WTC11 (cell line): Measurements from ENCODE around the gene OSTM1. TPM values are rescaled to one million over a fixed set of nuclear protein-coding genes. Genes with fewer than 3 reads are reported as not detected.

Source experiments
- ATAC-seq: fragments of 200-7000 bp; cut with Tn5 transposase; 2 replicates; pipeline ENCODE4 v1.10.0; 2021; ENCODE audit warnings: mild to moderate bottlenecking, moderate library complexity
- CTCF ChIA-PET: fragments of 300-600 bp; sonication (Branson Sonifier 250); formaldehyde crosslinking; loops from one replicate; lab custom pipeline; 2021; ENCODE audit warnings: antibody characterized with exemption; lab: Charles Lee
- POLR2A ChIA-PET: fragments of 350-600 bp; sonication (Branson Sonifier 250); formaldehyde crosslinking; loops from one replicate; lab custom pipeline; 2021; ENCODE audit warnings: antibody characterized with exemption; lab: Charles Lee
- DNase-seq: peaks from one replicate; pipeline ENCODE4 v3.0.0; 2021; ENCODE audit warnings: low spot score
- H3K27ac Mint-ChIP-seq: 2 replicates; pipeline ENCODE4 v1.8.0; 2021; ENCODE audit warnings: mixed read lengths
- H3K27me3 Mint-ChIP-seq: 2 replicates; pipeline ENCODE4 v1.8.0; 2021; ENCODE audit warnings: low read depth, mild to moderate bottlenecking, moderate library complexity, mixed read lengths
- H3K36me3 Mint-ChIP-seq: 2 replicates; pipeline ENCODE4 v1.8.0; 2021; ENCODE audit warnings: mixed read lengths
- H3K4me1 Mint-ChIP-seq: 2 replicates; pipeline ENCODE4 v1.8.0; 2022; ENCODE audit warnings: mixed read lengths
- H3K4me3 Mint-ChIP-seq: 2 replicates; pipeline ENCODE4 v1.8.0; 2021; ENCODE audit warnings: mild to moderate bottlenecking, moderate library complexity, mixed read lengths
- H3K9me3 Mint-ChIP-seq: 2 replicates; pipeline ENCODE4 v1.8.0; 2021; ENCODE audit warnings: mixed read lengths
- CREB1 ChIP-seq: sonication (generic); formaldehyde crosslinking; IDR thresholded peaks from 2 replicates; pipeline ENCODE4 v1.8.0; 2023; ENCODE audit warnings: mild to moderate bottlenecking, missing genetic modification reagents
- ETV6 ChIP-seq: sonication (generic); formaldehyde crosslinking; IDR thresholded peaks from 2 replicates; pipeline ENCODE4 v1.8.1; 2022; ENCODE audit warnings: mild to moderate bottlenecking, missing genetic modification reagents
- GRHL2 ChIP-seq: fragments of 250-450 bp; sonication (Bioruptor Pico); IDR thresholded peaks from 2 replicates; pipeline ENCODE4 v1.8.0; 2022; ENCODE audit warnings: mild to moderate bottlenecking, moderate library complexity; ENCODE audit not compliant: insufficient replicate concordance, severe bottlenecking
- GTF2I ChIP-seq: fragments of 250-450 bp; sonication (Bioruptor Pico); conservative IDR thresholded peaks from 2 replicates; pipeline ENCODE4 v1.4.0; 2021; ENCODE audit warnings: mild to moderate bottlenecking
- RORB ChIP-seq: fragments of 250-450 bp; sonication (Bioruptor Pico); IDR thresholded peaks from 2 replicates; pipeline ENCODE4 v1.9.0; 2021; ENCODE audit warnings: mild to moderate bottlenecking
- TEAD1 ChIP-seq: sonication (generic); formaldehyde crosslinking; IDR thresholded peaks from 2 replicates; pipeline ENCODE4 v1.8.0; 2022; ENCODE audit warnings: mild to moderate bottlenecking, missing genetic modification reagents
- TP53 ChIP-seq: sonication (generic); formaldehyde crosslinking; IDR thresholded peaks from 2 replicates; pipeline ENCODE4 v1.8.1; 2023; ENCODE audit warnings: mild to moderate bottlenecking, missing genetic modification reagents
- ZNF138 ChIP-seq: sonication (generic); formaldehyde crosslinking; conservative IDR thresholded peaks from 2 replicates; pipeline ENCODE4 v1.8.1; 2022; ENCODE audit warnings: mild to moderate bottlenecking, moderate library complexity, missing genetic modification reagents
- ZNF423 ChIP-seq: fragments of 250-450 bp; sonication (Bioruptor Pico); IDR thresholded peaks from 2 replicates; pipeline ENCODE4 v2.1.2; 2022; ENCODE audit warnings: mild to moderate bottlenecking, moderate library complexity
- total RNA-seq: library from RNA; stranded (reverse); gene quantifications from 3 replicates; pipeline ENCODE4 v1.2.3, GENCODE V29; 2021
- TF ChIP-seq, protein P1 (sequence below): sonication (generic); formaldehyde crosslinking; IDR thresholded peaks from 2 replicates; pipeline ENCODE4 v1.8.0; 2022; ENCODE audit warnings: mild to moderate bottlenecking, missing genetic modification reagents
- TF ChIP-seq, protein P2 (sequence below): sonication (generic); formaldehyde crosslinking; conservative IDR thresholded peaks from 2 replicates; pipeline ENCODE4 v1.8.1; 2023; ENCODE audit warnings: mild to moderate bottlenecking, low read depth, missing genetic modification reagents, moderate library complexity
- TF ChIP-seq, protein P3 (sequence below): sonication (generic); formaldehyde crosslinking; IDR thresholded peaks from 2 replicates; pipeline ENCODE4 v1.8.1; 2022; ENCODE audit warnings: mild to moderate bottlenecking, missing genetic modification reagents, moderate library complexity, borderline replicate concordance
- TF ChIP-seq, protein P4 (sequence below): sonication (generic); formaldehyde crosslinking; IDR thresholded peaks from 2 replicates; pipeline ENCODE4 v1.8.1; 2022; ENCODE audit warnings: low read depth, mild to moderate bottlenecking, moderate library complexity, missing genetic modification reagents, borderline replicate concordance
- TF ChIP-seq, protein P5 (sequence below): fragments of 250-450 bp; sonication (Bioruptor Pico); IDR thresholded peaks from 2 replicates; pipeline ENCODE4 v1.8.0; 2021; ENCODE audit warnings: mild to moderate bottlenecking
- TF ChIP-seq, protein P6 (sequence below): sonication (generic); formaldehyde crosslinking; IDR thresholded peaks from 2 replicates; pipeline ENCODE4 v1.8.1; 2023; ENCODE audit warnings: mild to moderate bottlenecking, missing genetic modification reagents, borderline replicate concordance

The OSTM1 gene
- total RNA-seq, 1 experiment from 2014 or later: 34.1 TPM

DNA sequence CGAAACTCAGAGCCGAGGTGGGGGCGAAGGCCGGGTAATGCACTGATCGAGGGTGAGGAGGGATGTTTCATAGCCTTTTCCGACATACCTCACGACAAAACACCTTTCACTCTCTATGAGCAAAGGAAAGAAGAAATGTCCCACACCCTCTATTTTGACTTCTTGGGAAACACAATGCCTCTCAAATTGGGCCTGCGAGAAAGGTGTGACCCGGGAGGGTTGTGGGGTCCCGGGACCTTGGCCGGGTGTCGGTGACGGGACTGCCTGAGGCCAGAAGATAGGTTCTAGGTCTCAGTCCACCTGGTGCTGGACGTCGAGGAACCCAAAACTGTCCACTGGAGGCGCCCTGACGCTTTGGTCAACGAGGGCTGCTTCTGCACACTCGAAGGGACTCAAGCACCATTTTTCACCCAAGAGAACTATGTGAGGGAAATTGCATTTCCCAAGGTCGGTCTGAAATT, 41.1 kb upstream of the OSTM1 start (continued):
- TF ChIP-seq, protein P1, sequence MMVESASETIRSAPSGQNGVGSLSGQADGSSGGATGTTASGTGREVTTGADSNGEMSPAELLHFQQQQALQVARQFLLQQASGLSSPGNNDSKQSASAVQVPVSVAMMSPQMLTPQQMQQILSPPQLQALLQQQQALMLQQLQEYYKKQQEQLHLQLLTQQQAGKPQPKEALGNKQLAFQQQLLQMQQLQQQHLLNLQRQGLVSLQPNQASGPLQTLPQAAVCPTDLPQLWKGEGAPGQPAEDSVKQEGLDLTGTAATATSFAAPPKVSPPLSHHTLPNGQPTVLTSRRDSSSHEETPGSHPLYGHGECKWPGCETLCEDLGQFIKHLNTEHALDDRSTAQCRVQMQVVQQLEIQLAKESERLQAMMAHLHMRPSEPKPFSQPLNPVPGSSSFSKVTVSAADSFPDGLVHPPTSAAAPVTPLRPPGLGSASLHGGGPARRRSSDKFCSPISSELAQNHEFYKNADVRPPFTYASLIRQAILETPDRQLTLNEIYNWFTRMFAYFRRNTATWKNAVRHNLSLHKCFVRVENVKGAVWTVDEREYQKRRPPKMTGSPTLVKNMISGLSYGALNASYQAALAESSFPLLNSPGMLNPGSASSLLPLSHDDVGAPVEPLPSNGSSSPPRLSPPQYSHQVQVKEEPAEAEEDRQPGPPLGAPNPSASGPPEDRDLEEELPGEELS: no peak
- TF ChIP-seq, protein P2, sequence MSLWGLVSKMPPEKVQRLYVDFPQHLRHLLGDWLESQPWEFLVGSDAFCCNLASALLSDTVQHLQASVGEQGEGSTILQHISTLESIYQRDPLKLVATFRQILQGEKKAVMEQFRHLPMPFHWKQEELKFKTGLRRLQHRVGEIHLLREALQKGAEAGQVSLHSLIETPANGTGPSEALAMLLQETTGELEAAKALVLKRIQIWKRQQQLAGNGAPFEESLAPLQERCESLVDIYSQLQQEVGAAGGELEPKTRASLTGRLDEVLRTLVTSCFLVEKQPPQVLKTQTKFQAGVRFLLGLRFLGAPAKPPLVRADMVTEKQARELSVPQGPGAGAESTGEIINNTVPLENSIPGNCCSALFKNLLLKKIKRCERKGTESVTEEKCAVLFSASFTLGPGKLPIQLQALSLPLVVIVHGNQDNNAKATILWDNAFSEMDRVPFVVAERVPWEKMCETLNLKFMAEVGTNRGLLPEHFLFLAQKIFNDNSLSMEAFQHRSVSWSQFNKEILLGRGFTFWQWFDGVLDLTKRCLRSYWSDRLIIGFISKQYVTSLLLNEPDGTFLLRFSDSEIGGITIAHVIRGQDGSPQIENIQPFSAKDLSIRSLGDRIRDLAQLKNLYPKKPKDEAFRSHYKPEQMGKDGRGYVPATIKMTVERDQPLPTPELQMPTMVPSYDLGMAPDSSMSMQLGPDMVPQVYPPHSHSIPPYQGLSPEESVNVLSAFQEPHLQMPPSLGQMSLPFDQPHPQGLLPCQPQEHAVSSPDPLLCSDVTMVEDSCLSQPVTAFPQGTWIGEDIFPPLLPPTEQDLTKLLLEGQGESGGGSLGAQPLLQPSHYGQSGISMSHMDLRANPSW (CRISPR knock-in tag): no peak
- TF ChIP-seq ZNF423 (CRISPR knock-in tag): no peak
- TF ChIP-seq, protein P3, sequence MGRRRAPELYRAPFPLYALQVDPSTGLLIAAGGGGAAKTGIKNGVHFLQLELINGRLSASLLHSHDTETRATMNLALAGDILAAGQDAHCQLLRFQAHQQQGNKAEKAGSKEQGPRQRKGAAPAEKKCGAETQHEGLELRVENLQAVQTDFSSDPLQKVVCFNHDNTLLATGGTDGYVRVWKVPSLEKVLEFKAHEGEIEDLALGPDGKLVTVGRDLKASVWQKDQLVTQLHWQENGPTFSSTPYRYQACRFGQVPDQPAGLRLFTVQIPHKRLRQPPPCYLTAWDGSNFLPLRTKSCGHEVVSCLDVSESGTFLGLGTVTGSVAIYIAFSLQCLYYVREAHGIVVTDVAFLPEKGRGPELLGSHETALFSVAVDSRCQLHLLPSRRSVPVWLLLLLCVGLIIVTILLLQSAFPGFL (CRISPR knock-in tag): no peak

GRCh38 chr6:108114841-108115597, 40.5 kb upstream of the OSTM1 start:
- Mint-ChIP-seq H3K36me3 (no peaks in the 10 kb centered on the region), H3K9me3 (no peaks in the 10 kb centered on the region), H3K4me1 (peaks cover 48% of the 10 kb centered on the region), H3K27me3 (peaks cover 96% of the 10 kb centered on the region), H3K27ac (no peak overlapping the region), H3K4me3 (peak overlapping the region; percentile 63)
- DNase-seq (peak; percentile 74), ATAC-seq (peak; percentile 45)
- POLR2A ChIA-PET: interaction anchor here (0.7 kb wide), 1 partner anchor 56 kb away, joined by 7 read pairs; no protein-coding TSS in a partner anchor
- CTCF ChIA-PET: interaction anchor here (0.5 to 3.6 kb wide), 10 partner anchors 9 to 582 kb away, joined by 3 to 42 read pairs (median 5); partner anchors contain the start of gene NR2E1
- TF ChIP-seq ETV6 (CRISPR knock-in tag): peak; percentile 11; the same call in 1 of the 2 replicates
- TF ChIP-seq, protein P2 (CRISPR knock-in tag): no peak
- 0 out of 2 replicates have a peak, but pooled peaks have one; percentile 23 for TF ChIP-seq TEAD1 (CRISPR knock-in tag)
- TF ChIP-seq ZNF138 (CRISPR knock-in tag): no peak
- TF ChIP-seq, protein P4, sequence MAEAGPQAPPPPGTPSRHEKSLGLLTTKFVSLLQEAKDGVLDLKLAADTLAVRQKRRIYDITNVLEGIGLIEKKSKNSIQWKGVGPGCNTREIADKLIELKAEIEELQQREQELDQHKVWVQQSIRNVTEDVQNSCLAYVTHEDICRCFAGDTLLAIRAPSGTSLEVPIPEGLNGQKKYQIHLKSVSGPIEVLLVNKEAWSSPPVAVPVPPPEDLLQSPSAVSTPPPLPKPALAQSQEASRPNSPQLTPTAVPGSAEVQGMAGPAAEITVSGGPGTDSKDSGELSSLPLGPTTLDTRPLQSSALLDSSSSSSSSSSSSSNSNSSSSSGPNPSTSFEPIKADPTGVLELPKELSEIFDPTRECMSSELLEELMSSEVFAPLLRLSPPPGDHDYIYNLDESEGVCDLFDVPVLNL (CRISPR knock-in tag): no peak
- TF ChIP-seq ZNF423 (CRISPR knock-in tag): no peak
- TF ChIP-seq GRHL2: no peak
- TF ChIP-seq GTF2I: no peak
- no peak for TF ChIP-seq RORB (CRISPR knock-in tag)
- TF ChIP-seq, protein P1: no peak
- no peak for TF ChIP-seq CREB1 (CRISPR knock-in tag)
- TF ChIP-seq, protein P5, sequence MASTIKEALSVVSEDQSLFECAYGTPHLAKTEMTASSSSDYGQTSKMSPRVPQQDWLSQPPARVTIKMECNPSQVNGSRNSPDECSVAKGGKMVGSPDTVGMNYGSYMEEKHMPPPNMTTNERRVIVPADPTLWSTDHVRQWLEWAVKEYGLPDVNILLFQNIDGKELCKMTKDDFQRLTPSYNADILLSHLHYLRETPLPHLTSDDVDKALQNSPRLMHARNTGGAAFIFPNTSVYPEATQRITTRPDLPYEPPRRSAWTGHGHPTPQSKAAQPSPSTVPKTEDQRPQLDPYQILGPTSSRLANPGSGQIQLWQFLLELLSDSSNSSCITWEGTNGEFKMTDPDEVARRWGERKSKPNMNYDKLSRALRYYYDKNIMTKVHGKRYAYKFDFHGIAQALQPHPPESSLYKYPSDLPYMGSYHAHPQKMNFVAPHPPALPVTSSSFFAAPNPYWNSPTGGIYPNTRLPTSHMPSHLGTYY: no peak
- TF ChIP-seq, protein P6, sequence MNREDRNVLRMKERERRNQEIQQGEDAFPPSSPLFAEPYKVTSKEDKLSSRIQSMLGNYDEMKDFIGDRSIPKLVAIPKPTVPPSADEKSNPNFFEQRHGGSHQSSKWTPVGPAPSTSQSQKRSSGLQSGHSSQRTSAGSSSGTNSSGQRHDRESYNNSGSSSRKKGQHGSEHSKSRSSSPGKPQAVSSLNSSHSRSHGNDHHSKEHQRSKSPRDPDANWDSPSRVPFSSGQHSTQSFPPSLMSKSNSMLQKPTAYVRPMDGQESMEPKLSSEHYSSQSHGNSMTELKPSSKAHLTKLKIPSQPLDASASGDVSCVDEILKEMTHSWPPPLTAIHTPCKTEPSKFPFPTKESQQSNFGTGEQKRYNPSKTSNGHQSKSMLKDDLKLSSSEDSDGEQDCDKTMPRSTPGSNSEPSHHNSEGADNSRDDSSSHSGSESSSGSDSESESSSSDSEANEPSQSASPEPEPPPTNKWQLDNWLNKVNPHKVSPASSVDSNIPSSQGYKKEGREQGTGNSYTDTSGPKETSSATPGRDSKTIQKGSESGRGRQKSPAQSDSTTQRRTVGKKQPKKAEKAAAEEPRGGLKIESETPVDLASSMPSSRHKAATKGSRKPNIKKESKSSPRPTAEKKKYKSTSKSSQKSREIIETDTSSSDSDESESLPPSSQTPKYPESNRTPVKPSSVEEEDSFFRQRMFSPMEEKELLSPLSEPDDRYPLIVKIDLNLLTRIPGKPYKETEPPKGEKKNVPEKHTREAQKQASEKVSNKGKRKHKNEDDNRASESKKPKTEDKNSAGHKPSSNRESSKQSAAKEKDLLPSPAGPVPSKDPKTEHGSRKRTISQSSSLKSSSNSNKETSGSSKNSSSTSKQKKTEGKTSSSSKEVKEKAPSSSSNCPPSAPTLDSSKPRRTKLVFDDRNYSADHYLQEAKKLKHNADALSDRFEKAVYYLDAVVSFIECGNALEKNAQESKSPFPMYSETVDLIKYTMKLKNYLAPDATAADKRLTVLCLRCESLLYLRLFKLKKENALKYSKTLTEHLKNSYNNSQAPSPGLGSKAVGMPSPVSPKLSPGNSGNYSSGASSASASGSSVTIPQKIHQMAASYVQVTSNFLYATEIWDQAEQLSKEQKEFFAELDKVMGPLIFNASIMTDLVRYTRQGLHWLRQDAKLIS (CRISPR knock-in tag): no peak
- TF ChIP-seq TP53 (CRISPR knock-in tag): 0 out of 2 replicates have a peak, but pooled peaks have one; percentile 35
